CD4-positive, alpha-beta memory T cell (primary cell): ENCODE data around the gene RPL14. TPM values are rescaled to one million over a fixed set of nuclear protein-coding genes. Genes with fewer than 3 reads are reported as not detected.

Experiments used
- CTCF ChIA-PET: fragments of 350-600 bp; sonication (Branson Sonifier 250); formaldehyde crosslinking; loops from one replicate; lab custom pipeline; 2021; ENCODE audit warnings: inconsistent platforms; ENCODE audit not compliant: partially characterized antibody; lab: Charles Lee
- POLR2A ChIA-PET: fragments of 350-600 bp; sonication (Branson Sonifier 250); formaldehyde crosslinking; loops from one replicate; lab custom pipeline; 2021; ENCODE audit not compliant: partially characterized antibody; lab: Charles Lee
- DNase-seq, 5 donors: peaks; one replicate each; pipeline versions ENCODE4 v3.0.0 to v3.0.0-alpha.2; 2020 to 2022; ENCODE audit warnings: mixed read lengths in 1 of 5
- H3K27ac ChIP-seq: one replicate; pipeline ENCODE4 v1.7.0; 2013; ENCODE audit warnings: low read depth, low read length
- H3K27me3 ChIP-seq: 2 replicates; pipeline ENCODE4 v1.7.0; 2013; ENCODE audit warnings: mild to moderate bottlenecking, low read length, moderate library complexity; ENCODE audit not compliant: insufficient read depth
- H3K36me3 ChIP-seq: 2 replicates; pipeline ENCODE4 v1.7.0; 2013; ENCODE audit warnings: mild to moderate bottlenecking, low read length, moderate library complexity; ENCODE audit not compliant: insufficient read depth
- H3K4me1 ChIP-seq: 2 replicates; pipeline ENCODE4 v1.7.0; 2013; ENCODE audit warnings: mild to moderate bottlenecking, low read length, moderate library complexity; ENCODE audit not compliant: insufficient read depth
- H3K4me3 ChIP-seq, 2 donors: one replicate each; pipeline ENCODE4 v1.7.0; 2013; ENCODE audit warnings: low read length in 2 of 2, mild to moderate bottlenecking in 1 of 2
- H3K9me3 ChIP-seq, 2 donors: one replicate each; pipeline ENCODE4 v1.7.0; 2013; ENCODE audit warnings: low read length in 2 of 2, control low read depth in 1 of 2; ENCODE audit not compliant: control insufficient read depth in 1 of 2
- H3K27ac Mint-ChIP-seq, 7 donors: one replicate each; pipeline ENCODE4 v1.8.0; 2020 to 2021; ENCODE audit warnings: mixed read lengths in 7 of 7, mild to moderate bottlenecking in 6 of 7, inconsistent platforms in 3 of 7, moderate library complexity in 3 of 7
- H3K27me3 Mint-ChIP-seq, 2 donors: one replicate each; pipeline ENCODE4 v1.8.0; 2020 to 2021; ENCODE audit warnings: mixed read lengths in 2 of 2
- H3K36me3 Mint-ChIP-seq, 2 donors: one replicate each; pipeline ENCODE4 v1.8.0; 2020 to 2021; ENCODE audit warnings: mixed read lengths in 2 of 2, inconsistent platforms in 1 of 2, mild to moderate bottlenecking in 1 of 2
- H3K4me1 Mint-ChIP-seq, 4 donors: one replicate each; pipeline ENCODE4 v1.8.0; 2020 to 2021; ENCODE audit warnings: mixed read lengths in 4 of 4, mild to moderate bottlenecking in 1 of 4
- H3K4me3 Mint-ChIP-seq, 8 donors: one replicate each; pipeline ENCODE4 v1.8.0; 2020 to 2021; ENCODE audit warnings: mixed read lengths in 8 of 8, mild to moderate bottlenecking in 7 of 8, moderate library complexity in 6 of 8, inconsistent platforms in 3 of 8
- H3K9me3 Mint-ChIP-seq, 8 donors: one replicate each; pipeline ENCODE4 v1.8.0; 2020 to 2021; ENCODE audit warnings: mixed read lengths in 8 of 8, mild to moderate bottlenecking in 5 of 8, inconsistent platforms in 3 of 8, moderate library complexity in 1 of 8
- intact Hi-C: fragments of 100-400 bp; cut with micrococcal nuclease; formaldehyde crosslinking; loops from one replicate; pipeline ENCODE4 v1.15.1; 2023
- polyA plus RNA-seq, 2 donors: library from polyadenylated mRNA; unstranded; fragments of 300-500 nt; fragmentation: Illumina TruSeq; gene quantifications; one replicate each; pipeline ENCODE4 v1.2.3, GENCODE V29; 2021
- total RNA-seq, 2 experiments: library from RNA; stranded (reverse); gene quantifications; one replicate each; pipeline ENCODE4 v1.2.3, GENCODE V29; 2021

The RPL14 gene
- total and polyA plus RNA-seq, 4 experiments from 2014 or later = 1,004 to 2,785 (median 2,169) TPM

- no peaks in the 10 kb centered on the region for H3K36me3 ChIP-seq
- no peak for DNase-seq
- H3K27ac ChIP-seq = no peak overlapping the region
- POLR2A ChIA-PET = no interaction called here
- no peaks in the 10 kb centered on the region for H3K4me1 ChIP-seq
- H3K9me3 Mint-ChIP-seq = no peaks in the 10 kb centered on the region
- H3K4me3 ChIP-seq = no peak overlapping the region
- H3K27me3 Mint-ChIP-seq = peaks cover 0 to 2% of the 10 kb centered on the region in 2 donors
- H3K27ac Mint-ChIP-seq = no peak overlapping the region
- no peak overlapping the region for H3K4me3 Mint-ChIP-seq
- intact Hi-C loops = no loop called here
- no peaks in the 10 kb centered on the region for H3K9me3 ChIP-seq
- CTCF ChIA-PET = no interaction called here
- peaks cover 0 to 17% of the 10 kb centered on the region in 2 donors for H3K36me3 Mint-ChIP-seq
- H3K4me1 Mint-ChIP-seq = no peaks in the 10 kb centered on the region
- H3K27me3 ChIP-seq = no peaks in the 10 kb centered on the region
These were observed 24.3 kb upstream of the RPL14 start for GRCh38 chr3:40432793-40433192.

- Mint-ChIP-seq H3K4me3 (no peak overlapping the region), H3K36me3 (peaks cover 0 to 15% of the 10 kb centered on the region in 2 donors), H3K27ac (no peak overlapping the region), H3K27me3 (no peaks in the 10 kb centered on the region), H3K9me3 (peaks cover 0 to 3% (median 0%) of the 10 kb centered on the region in 8 donors), H3K4me1 (no peaks in the 10 kb centered on the region)
- Histone ChIP-seq H3K4me1 (no peaks in the 10 kb centered on the region), H3K27ac (no peak overlapping the region), H3K27me3 (no peaks in the 10 kb centered on the region), H3K36me3 (no peaks in the 10 kb centered on the region), H3K9me3 (no peaks in the 10 kb centered on the region), H3K4me3 (no peak overlapping the region)
- no peak for DNase-seq
- CTCF ChIA-PET = interaction anchor here (1.8 kb wide), 1 partner anchor 145 kb away, joined by 3 read pairs; no protein-coding TSS in a partner anchor
- POLR2A ChIA-PET = no interaction called here
- intact Hi-C loops = no loop called here
These were observed 19.2 kb upstream of the RPL14 start for GRCh38 chr3:40437889-40438288.

GRCh38 chr3:40445062-40445461 is 12.1 kb upstream of the RPL14 start:
- H3K4me3 Mint-ChIP-seq = no peak overlapping the region
- ChIA-PET CTCF (no interaction called here), POLR2A (no interaction called here)
- H3K36me3 Mint-ChIP-seq = peaks cover 11 to 23% of the 10 kb centered on the region in 2 donors
- no peak overlapping the region for H3K27ac Mint-ChIP-seq
- Histone ChIP-seq H3K36me3 (peaks cover 5% of the 10 kb centered on the region), H3K27ac (no peak overlapping the region), H3K4me1 (no peaks in the 10 kb centered on the region), H3K4me3 (no peak overlapping the region), H3K9me3 (no peaks in the 10 kb centered on the region), H3K27me3 (no peaks in the 10 kb centered on the region)
- H3K27me3 Mint-ChIP-seq = no peaks in the 10 kb centered on the region
- peaks cover 0 to 3% (median 0%) of the 10 kb centered on the region in 8 donors for H3K9me3 Mint-ChIP-seq
- peaks cover 0 to 2% (median 0%) of the 10 kb centered on the region in 4 donors for H3K4me1 Mint-ChIP-seq
- intact Hi-C loops = no loop called here
- no peak for DNase-seq

GRCh38 chr3:40445880-40446279 is 11.3 kb upstream of the RPL14 start:
- peaks cover 11 to 15% of the 10 kb centered on the region in 2 donors for H3K36me3 Mint-ChIP-seq
- peaks cover 9% of the 10 kb centered on the region for H3K36me3 ChIP-seq
- intact Hi-C loops = no loop called here
- ChIA-PET POLR2A (no interaction called here), CTCF (no interaction called here)
- no peaks in the 10 kb centered on the region for H3K27me3 Mint-ChIP-seq
- H3K9me3 Mint-ChIP-seq = no peaks in the 10 kb centered on the region
- H3K4me1 Mint-ChIP-seq = peaks cover 0 to 2% (median under 1%) of the 10 kb centered on the region in 4 donors
- H3K9me3 ChIP-seq = no peaks in the 10 kb centered on the region
- H3K27ac ChIP-seq = no peak overlapping the region
- no peak for DNase-seq
- H3K27me3 ChIP-seq = no peaks in the 10 kb centered on the region
- H3K4me3 Mint-ChIP-seq = no peak overlapping the region
- no peak overlapping the region for H3K4me3 ChIP-seq
- no peaks in the 10 kb centered on the region for H3K4me1 ChIP-seq
- H3K27ac Mint-ChIP-seq = no peak overlapping the region

GRCh38 chr3:40450438-40450837 is 6.7 kb upstream of the RPL14 start:
- Mint-ChIP-seq H3K4me3 (no peak overlapping the region), H3K9me3 (no peaks in the 10 kb centered on the region), H3K27ac (peak overlapping the region in 3 of 7 donors; percentile 19 to 60 (median 41)), H3K36me3 (peaks cover 15 to 21% of the 10 kb centered on the region in 2 donors), H3K4me1 (peaks cover 16 to 24% (median 19%) of the 10 kb centered on the region in 4 donors), H3K27me3 (no peaks in the 10 kb centered on the region)
- Histone ChIP-seq H3K27ac (no peak overlapping the region), H3K27me3 (no peaks in the 10 kb centered on the region), H3K4me3 (no peak overlapping the region), H3K4me1 (peaks cover 17% of the 10 kb centered on the region), H3K36me3 (peaks cover 10% of the 10 kb centered on the region), H3K9me3 (no peaks in the 10 kb centered on the region)
- intact Hi-C loops = loop anchor here (5.0 to 10.0 kb wide), 2 partner anchors 1066 to 1562 kb away; partner anchors contain the start of gene SLC25A38
- DNase-seq = no peak
- POLR2A ChIA-PET = interaction anchor here (0.9 kb wide), 1 partner anchor 27 kb away, joined by 3 read pairs; the partner anchor contains the start of gene ZNF619
- CTCF ChIA-PET = no interaction called here

GRCh38 chr3:40451551-40451950 is 5.6 kb upstream of the RPL14 start:
- H3K36me3 Mint-ChIP-seq = peaks cover 4 to 13% of the 10 kb centered on the region in 2 donors
- Histone ChIP-seq H3K36me3 (peaks cover 5% of the 10 kb centered on the region), H3K27ac (no peak overlapping the region), H3K4me3 (no peak overlapping the region), H3K27me3 (no peaks in the 10 kb centered on the region), H3K9me3 (no peaks in the 10 kb centered on the region), H3K4me1 (peaks cover 23% of the 10 kb centered on the region)
- intact Hi-C loops = loop anchor here (5.0 to 10.0 kb wide), 2 partner anchors 1067 to 1561 kb away; partner anchors contain the start of gene SLC25A38
- H3K9me3 Mint-ChIP-seq = no peaks in the 10 kb centered on the region
- no peaks in the 10 kb centered on the region for H3K27me3 Mint-ChIP-seq
- DNase-seq = no peak
- CTCF ChIA-PET = interaction anchor here (0.9 to 2.7 kb wide), 4 partner anchors 54 to 143 kb away, joined by 3 to 10 read pairs (median 6); partner anchors contain the start of genes ZNF620 and ZNF621
- peak overlapping the region in 4 of 7 donors; percentile 75 to 99 (median 96) for H3K27ac Mint-ChIP-seq
- peak overlapping the region in 4 of 8 donors; percentile 12 to 96 (median 54) for H3K4me3 Mint-ChIP-seq
- POLR2A ChIA-PET = interaction anchor here (0.6 to 2.7 kb wide), 7 partner anchors 13 to 1046 kb away, joined by 3 to 22 read pairs (median 3); partner anchors contain the start of genes ZNF619 and ZNF620
- peaks cover 16 to 35% (median 25%) of the 10 kb centered on the region in 4 donors for H3K4me1 Mint-ChIP-seq

- peaks cover 25% of the 10 kb centered on the region for H3K4me1 ChIP-seq
- peak overlapping the region in 7 of 8 donors; percentile 88 to 98 (median 93) for H3K4me3 Mint-ChIP-seq
- H3K9me3 ChIP-seq = no peaks in the 10 kb centered on the region
- intact Hi-C loops = loop anchor here (2.0 to 10.0 kb wide), 3 partner anchors 747 to 1560 kb away; partner anchors contain the start of genes CTNNB1 and SLC25A38
- H3K36me3 ChIP-seq = peaks cover 5% of the 10 kb centered on the region
- peak overlapping the region; percentile 80 to 81 for H3K4me3 ChIP-seq
- peaks cover 18 to 40% (median 29%) of the 10 kb centered on the region in 4 donors for H3K4me1 Mint-ChIP-seq
- H3K9me3 Mint-ChIP-seq = peaks cover 0 to 3% (median 0%) of the 10 kb centered on the region in 8 donors
- H3K27ac ChIP-seq = peak overlapping the region; percentile 93
- CTCF ChIA-PET = interaction anchor here (1.0 to 2.7 kb wide), 4 partner anchors 31 to 143 kb away, joined by 3 to 10 read pairs (median 6); partner anchors contain the start of genes ZNF620 and ZNF621
- H3K27ac Mint-ChIP-seq = peak overlapping the region; percentile 47 to 100 (median 99)
- no peaks in the 10 kb centered on the region for H3K27me3 ChIP-seq
- H3K27me3 Mint-ChIP-seq = no peaks in the 10 kb centered on the region
- peaks cover under 1 to 17% of the 10 kb centered on the region in 2 donors for H3K36me3 Mint-ChIP-seq
- no peak for DNase-seq
- POLR2A ChIA-PET = interaction anchor here (0.8 to 3.3 kb wide), 11 partner anchors 12 to 1510 kb away, joined by 3 to 38 read pairs (median 12); partner anchors contain the start of genes CTNNB1, EIF1B, ZNF619 and ZNF620
These were observed 5.1 kb upstream of the RPL14 start for GRCh38 chr3:40452057-40452456.
